ENCODE measurements around the gene ASF1A.
"Not testable (repeated sequence)": the region's sequence is repeated elsewhere in the genome, so short reads cannot be mapped to it uniquely, and the experiment has no call there.

The ASF1A gene

DNA sequence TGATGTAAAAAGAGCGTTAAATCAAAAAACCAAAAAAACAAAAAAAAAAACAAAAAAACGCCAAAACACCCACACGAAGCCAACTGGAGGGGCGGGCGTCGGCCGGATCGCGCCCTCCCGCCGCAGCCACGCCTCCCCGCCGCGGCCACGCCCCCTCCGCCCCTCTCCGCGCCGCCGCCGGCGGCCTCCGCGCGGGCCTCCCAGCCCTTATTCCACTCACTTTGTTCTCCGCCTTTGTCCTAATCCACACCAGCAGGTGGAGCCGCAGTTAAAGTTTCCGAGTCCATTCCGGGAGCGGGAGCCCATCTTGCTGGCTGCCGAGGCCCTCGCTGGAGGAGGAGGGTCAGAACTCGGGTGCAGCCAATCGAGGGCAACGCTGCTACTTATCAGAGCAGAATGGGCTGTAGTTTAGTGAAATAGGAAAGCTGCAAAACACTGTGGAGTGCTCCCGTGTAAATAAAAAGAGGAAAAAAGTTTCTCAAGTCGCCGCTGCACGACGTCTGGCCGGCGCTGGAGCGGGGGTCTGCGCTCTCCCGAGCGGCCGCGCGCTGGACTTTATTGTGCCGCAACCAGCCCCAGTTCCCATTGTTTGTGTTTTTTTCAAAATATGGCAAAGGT is at the start of gene ASF1A:
Gene ASF1A, plus strand, starts transcription at position 346 of the 618 bp plus-strand sequence. Its CDS starts 262 bp downstream, at position 608.
- peak; percentile 86 for DNase-seq (ENCODE audit: low read depth, low spot score)

DNA sequence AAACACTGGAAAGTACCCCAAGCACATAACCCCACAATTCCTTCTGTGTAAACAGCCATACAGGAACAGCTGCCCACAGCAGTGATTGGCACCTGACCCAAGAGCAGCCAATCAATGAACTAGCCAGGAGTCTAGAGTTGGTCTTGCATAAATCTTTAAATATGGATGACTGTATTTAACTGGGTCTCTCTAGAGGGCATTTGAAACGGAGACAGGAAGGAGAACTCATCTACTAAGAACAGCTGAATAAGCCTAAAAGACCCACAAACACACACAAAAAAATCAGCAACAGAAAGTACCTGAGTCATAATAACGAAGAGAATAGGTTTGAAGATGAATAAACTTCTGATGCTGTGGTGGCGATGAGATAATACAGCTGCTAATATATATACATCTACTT is 49.0 kb upstream of the ASF1A start:
- DNase-seq (ENCODE audit: low read depth, low spot score): no peak

- no peak for DNase-seq (ENCODE audit: low read depth, low spot score)
Measured at GRCh38 chr6:118853408-118853807, 40.5 kb upstream of the ASF1A start.

GRCh38 chr6:118856301-118856700 is 37.7 kb upstream of the ASF1A start:
- DNase-seq (ENCODE audit: low read depth, low spot score): no peak

DNA sequence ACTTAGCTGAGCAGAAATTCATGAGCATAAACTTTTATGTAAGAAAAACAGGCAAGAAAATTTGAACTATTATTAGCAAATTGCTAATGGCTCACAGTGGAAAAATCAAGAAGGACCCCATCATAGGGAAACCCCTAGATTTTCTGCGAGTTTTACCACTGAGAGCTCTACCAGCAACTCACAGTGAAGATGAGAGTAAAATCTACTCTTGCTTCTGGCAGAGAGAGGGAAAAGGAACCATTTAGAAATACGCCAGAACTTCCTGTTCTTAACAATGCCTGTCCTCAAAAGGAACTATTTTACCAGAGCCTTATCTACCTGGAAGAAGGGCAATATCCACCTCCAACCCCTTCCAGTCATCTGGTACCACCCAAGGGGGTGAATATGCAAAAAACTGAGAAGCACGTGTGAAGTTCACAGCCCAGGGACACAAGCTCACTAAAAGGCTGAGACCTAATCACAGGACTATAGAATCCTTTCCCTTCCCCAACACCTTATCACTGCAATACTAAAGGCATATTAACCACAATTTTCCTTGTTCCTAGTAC is 34.4 kb upstream of the ASF1A start:
- DNase-seq (ENCODE audit: low read depth, low spot score): no peak

- no peak for DNase-seq (ENCODE audit: low read depth, low spot score)
Measured at GRCh38 chr6:118860363-118860762, 33.6 kb upstream of the ASF1A start.

GRCh38 chr6:118860880-118861279 is 33.1 kb upstream of the ASF1A start:
- no peak for DNase-seq (ENCODE audit: low read depth, low spot score)

- no peak for DNase-seq (ENCODE audit: low read depth, low spot score)
Measured at GRCh38 chr6:118862443-118862842, 31.5 kb upstream of the ASF1A start.

DNA sequence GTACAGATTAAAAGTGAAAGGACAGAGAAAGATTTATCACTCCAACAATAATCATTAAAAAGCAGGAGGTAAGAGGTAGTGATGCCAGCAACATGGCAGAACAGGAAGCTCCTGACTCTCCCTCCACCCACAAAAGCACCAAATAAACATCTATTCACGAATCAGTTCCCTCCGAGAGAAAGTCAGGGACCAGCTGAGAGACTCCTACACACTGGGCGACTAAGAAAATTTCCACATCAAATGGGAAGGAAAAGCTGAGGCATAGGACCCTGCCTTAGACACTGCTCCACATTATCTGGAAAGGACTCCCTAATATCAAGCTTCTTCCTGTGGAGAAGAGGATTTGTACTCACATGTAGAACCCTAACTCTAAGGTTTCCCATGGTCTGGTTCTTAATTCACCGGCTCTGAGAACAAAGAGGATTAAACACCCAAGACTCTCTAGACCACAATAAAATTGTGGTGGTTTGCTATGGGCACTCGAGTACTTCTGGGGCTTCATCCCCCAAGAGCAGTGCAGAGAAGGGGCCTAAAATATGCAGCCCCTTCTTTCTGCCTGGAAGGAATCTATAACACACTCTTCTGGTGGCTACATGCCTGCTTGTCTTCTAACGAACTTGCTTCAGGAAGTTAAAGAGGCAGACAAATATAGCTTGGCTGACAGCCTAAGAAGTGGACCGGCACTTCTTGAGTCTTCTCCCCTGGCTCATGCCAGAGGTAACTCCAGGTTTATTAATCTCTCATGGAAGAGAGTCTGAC is 29.4 kb upstream of the ASF1A start:
- no peak for DNase-seq (ENCODE audit: low read depth, low spot score)

DNA sequence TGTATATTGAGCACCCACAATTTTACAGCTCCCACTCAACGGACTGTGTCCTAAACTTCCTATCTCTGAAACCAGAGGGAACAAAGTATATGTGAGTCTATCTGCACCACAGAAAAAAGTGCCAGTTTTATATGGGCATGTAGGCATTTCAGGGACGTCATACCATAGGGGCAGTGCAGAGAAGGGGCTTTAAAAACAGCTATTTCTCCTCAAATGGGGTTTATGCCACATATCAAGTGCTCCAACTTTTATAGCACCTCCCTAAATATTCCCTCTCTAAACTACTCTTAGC is 28.9 kb upstream of the ASF1A start:
- DNase-seq (ENCODE audit: low read depth, low spot score): no peak

GRCh38 chr6:118867181-118867580 is 26.8 kb upstream of the ASF1A start:
- no peak for DNase-seq (ENCODE audit: low read depth, low spot score)

DNA sequence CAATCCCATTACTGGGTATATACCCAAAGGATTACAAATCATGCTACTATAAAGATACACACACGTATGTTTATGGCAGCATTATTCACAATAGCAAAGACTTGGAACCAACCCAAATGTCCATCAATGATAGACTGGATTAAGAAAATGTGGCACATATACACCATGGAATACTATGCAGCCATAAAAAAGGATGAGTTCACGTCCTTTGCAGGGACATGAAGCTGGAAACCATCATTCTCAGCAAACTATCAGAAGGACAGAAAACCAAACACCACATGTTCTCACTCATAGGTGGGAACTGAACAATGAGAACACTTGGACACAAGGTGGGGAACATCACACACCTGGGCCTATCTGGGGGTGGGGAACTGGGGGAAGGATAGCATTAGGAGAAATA is 25.1 kb upstream of the ASF1A start:
- DNase-seq (ENCODE audit: low read depth, low spot score): not testable (repeated sequence)

- no peak for DNase-seq (ENCODE audit: low read depth, low spot score)
Measured at GRCh38 chr6:118869350-118869749, 24.6 kb upstream of the ASF1A start.

DNA sequence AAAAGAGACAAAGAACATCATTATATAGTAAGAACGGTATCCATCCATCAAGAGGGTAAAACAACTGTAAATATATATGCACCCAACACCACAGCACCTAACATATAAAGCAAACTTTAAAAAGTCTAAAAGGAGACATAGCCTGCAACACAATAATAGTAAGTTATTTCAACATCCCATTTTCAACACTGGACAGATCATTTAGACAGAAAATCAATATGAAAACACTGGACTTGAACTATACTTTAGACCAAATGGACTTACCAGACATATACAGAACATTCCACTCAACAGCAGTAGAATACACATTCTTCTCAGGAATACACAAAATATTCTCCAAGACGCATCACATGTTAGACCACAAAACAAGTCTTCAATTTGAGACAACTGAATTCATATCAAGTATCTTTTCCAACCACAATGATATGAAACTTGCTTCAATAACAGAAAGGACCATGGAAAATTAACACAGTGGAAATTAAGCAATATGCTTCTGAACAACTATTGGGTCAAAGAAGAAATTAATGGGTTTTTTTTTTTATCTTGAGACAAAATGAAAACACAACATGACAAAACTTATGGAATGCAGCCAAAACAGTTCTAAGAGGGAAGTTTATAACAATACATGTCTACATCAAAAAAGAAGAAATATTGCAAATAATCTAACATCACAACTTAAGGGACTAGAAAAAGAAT is 23.9 kb upstream of the ASF1A start:
- no peak for DNase-seq (ENCODE audit: low read depth, low spot score)

DNA sequence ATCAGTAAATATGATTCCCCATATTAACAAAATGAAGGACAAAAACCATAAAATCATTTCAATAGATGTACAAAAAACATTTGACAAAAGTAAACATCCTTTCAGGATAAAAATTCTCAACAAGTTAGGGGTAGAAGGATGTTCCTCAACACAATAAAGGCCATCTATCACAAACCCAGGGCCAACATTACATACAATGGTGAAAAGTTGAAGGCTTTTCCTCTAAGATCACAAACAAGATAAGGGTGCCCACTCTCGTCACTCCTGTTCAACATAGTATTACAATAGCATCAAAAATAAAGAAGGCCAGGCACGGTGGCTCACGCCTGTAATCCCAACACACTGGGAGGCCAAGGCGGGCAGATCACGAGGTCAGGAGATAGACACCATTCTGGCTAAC is 22.6 kb upstream of the ASF1A start:
- no peak for DNase-seq (ENCODE audit: low read depth, low spot score)

DNA sequence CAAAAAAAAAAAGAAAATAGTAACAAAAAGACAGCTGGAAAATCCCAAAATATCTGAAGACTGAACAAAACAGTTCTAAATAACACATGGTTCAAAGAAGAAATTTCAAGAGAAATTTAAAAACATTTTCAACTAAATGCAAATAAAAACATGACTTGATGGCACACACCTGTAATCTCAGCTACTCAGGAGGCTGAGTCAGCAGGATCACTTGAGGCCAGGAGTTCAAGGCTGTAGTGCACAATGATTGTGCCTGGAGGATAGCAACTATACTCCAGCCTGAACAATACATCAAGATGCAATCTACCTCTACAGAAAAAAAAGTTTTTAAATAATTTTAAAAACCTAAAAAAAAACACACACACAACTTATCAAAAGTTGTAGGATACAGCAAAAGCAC is 21.6 kb upstream of the ASF1A start:
- DNase-seq (ENCODE audit: low read depth, low spot score): no peak

- DNase-seq (ENCODE audit: low read depth, low spot score): no peak
Measured at GRCh38 chr6:118872726-118873125, 21.2 kb upstream of the ASF1A start.

DNA sequence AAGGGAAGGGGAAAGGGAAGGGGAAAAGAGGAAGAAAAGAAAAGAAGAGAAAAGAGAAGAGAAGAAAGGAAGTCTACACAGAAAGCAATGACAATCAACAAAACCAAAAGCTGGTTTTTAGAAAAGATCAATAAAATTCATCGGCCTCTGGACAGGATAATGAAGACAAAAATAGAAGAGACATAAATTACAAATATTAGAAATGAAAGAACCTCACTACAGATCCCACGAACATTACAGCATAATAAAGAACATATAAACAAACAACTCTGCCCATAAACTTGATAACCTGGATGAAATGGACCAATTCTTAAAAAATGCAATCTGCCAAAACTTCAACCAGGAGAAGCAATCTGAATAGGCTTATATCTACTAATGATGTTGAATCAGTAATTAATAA is 20.7 kb upstream of the ASF1A start:
- DNase-seq (ENCODE audit: low read depth, low spot score): no peak

DNA sequence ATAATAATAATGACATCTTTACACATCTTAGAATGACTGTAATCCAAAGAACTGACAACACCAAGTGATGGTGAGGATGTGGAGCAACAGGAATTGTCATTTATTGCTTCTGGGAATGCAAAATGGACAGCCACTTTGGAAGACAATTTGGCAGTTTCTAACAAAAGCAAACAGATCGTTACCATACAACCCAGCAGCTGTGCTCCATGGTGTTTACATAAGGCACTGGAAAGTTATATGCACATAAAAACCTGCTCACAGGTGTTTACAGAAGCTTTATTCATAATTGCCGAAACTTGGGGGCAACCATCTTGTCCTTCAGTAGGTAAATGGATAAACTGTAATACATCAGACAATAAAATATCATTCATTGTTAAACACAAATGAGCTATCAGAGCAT is 18.3 kb upstream of the ASF1A start:
- DNase-seq (ENCODE audit: low read depth, low spot score): no peak

DNA sequence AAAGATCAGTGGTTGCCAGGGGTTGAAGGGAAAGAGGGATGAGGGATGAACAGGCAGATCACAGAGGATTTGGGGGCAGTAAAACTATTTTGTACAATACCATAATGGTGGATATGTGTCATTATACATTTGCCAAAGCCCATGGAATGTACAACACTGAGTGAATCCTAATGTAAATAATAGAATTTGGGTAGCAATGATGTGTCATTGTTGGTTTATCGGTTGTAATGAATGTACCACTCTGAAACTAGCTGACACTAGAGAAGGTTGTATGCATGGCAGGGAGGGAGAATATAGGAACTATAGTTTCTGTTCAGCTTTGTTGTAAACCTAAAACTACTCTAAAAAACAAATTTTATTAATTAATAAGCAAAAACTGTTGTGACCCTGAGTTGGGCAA is 17.8 kb upstream of the ASF1A start:
- no peak for DNase-seq (ENCODE audit: low read depth, low spot score)

DNA sequence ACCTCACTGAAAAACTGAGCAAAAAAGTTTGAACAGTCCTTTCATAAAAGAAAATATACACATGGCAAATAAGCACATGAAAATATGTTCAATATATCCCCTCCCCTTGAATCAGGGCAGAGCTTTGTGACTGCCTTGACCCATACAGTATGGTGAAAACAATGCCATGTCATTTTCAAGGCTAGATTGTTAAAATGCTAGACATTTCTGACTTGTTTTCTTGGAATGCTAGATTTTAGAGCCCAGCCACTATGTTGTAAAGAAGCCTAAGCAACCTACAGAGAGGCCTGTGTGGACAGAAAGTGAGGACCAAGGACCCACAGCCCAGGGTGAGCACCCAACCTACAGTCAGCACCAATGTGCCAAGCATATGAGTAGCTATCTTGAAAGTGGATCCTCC is 17.1 kb upstream of the ASF1A start:
- DNase-seq (ENCODE audit: low read depth, low spot score): no peak

DNA sequence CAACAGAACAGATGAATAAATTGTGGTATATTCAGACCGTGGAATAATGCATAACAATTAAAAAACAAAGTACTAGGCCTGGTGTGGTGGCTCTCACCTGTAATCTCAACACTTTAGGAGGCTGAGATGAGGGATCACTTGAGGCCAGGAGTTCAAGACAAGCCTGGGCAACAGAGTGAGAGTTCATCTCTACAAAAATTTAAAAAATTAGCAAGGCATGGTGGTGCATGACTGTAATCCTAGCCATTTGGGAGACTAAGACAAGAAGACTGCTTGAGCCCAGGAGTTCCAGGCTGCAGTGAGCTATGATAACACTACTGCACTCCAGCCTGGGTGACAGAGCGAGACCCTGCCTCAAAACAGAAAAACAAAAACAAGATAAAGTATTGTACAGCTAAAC is 16.1 kb upstream of the ASF1A start:
- no peak for DNase-seq (ENCODE audit: low read depth, low spot score)
